ENCODE measurements around the gene MTOR.

MTOR gene

GRCh38 chr1:11157394-11157793, 105.0 kb downstream of the MTOR start:
- no peak overlapping the region for H3K4me3 ChIP-seq (ENCODE audit: low read length)
- DNase-seq (ENCODE audit: low read depth), result no peak
- TF ChIP-seq CTCF (conservative IDR thresholded peaks at IDR 0.05; ENCODE audit: low read length), result no peak

GRCh38 chr1:11156963-11157362, 105.4 kb downstream of the MTOR start:
- TF ChIP-seq CTCF (conservative IDR thresholded peaks at IDR 0.05; ENCODE audit: low read length), result no peak
- DNase-seq (ENCODE audit: low read depth), result no peak
- no peak overlapping the region for H3K4me3 ChIP-seq (ENCODE audit: low read length)

DNA sequence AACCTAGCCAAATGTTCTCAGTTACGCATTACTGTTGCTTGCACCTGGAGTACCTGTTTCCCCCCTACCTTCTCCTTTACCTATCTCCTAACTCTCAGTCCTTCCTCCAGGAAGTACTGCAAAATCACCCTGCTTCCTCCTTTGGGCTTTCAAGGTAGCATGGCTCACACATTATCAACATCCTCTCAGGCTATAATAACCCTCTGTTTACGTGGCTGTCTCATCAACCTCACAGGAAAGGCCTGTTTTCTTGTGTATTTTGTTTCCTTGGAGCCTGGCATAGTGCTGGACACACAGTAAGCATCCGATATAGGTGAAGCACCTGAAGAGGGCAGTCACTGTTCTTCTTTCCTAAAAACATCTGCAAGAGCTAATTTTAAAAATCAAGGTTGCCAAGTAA, 105.9 kb downstream of the MTOR start:
- no peak for TF ChIP-seq CTCF (conservative IDR thresholded peaks at IDR 0.05; ENCODE audit: low read length)
- H3K4me3 ChIP-seq (ENCODE audit: low read length), result no peak overlapping the region
- no peak for DNase-seq (ENCODE audit: low read depth)

DNA sequence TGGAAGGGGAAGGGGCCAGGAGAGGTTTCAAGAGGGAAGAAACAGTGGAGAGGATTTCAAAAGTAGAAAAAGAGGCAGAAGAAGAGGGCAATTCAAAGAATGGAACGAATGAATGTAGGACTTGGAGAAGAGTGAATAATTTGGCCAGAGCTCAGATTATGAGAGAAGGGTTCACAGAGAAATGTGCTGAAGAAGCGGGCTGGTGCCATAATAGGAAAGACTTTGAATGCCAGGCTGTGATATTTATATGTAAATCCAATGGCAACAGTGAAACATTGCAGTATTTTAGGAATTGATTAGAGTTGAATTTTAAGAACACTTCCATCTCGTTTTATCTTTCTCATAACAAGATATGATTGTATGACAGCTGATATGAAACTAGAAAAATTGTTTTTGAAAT, 109.2 kb downstream of the MTOR start:
- TF ChIP-seq CTCF (conservative IDR thresholded peaks at IDR 0.05; ENCODE audit: low read length), result no peak
- no peak for DNase-seq (ENCODE audit: low read depth)
- H3K4me3 ChIP-seq (ENCODE audit: low read length), result no peak overlapping the region

DNA sequence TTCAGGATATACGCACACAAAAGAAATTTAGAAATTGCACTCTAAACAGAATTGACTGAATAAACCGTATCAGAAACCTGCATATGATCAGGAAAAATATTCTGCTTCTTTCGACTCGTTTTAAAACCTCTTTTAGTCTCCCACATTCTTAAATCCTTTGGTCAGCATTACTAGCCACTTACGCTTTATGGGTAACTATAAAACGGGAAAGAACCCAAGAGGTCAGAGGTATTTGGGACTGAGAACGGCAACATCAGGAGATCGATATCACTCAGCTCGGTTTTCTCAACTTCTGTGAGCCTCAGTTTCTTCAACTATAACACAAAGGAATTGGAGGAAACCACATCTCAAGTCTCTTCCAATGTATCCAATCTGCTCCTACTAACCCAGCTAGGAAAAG, 109.6 kb downstream of the MTOR start:
- no peak overlapping the region for H3K4me3 ChIP-seq (ENCODE audit: low read length)
- TF ChIP-seq CTCF (conservative IDR thresholded peaks at IDR 0.05; ENCODE audit: low read length), result no peak
- no peak for DNase-seq (ENCODE audit: low read depth)

DNA sequence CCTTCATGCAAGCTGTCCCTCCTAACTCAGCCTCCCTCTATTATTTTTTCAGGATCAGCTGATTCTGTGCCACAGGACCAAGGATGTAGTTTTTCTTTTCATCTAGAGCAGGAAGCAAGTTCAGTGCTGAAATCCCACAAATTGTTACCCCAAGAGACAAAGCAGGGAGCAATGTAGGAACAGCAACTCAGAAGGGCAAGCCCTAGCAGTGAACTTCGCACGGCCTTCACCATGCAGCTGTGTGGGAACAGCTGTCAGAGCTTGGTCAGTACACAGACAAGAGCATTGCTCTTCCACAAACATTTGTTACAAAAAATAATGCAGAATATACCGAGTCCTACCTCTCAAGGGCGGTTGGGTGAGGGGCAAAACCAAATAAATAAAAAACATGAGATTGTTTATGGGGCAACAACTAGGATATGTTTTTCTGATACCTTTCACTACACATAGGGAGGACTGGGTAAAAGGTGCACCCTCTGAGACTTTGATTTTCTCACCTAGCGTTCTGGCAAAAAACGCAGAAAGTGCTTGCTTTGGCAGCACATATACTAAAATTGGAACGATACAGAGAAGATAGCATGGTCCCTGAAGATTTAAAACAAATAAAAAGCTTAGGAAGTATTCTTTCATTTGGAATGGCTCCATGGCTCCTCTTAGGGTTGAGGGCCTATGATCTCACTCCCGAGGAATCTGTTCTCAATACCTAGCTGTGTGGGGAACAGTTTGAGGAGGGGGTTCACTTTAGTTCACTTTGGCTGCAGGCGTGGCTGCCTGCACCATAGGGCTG, 110.3 kb downstream of the MTOR start:
- no peak for DNase-seq (ENCODE audit: low read depth)
- TF ChIP-seq CTCF (conservative IDR thresholded peaks at IDR 0.05; ENCODE audit: low read length), result no peak

DNA sequence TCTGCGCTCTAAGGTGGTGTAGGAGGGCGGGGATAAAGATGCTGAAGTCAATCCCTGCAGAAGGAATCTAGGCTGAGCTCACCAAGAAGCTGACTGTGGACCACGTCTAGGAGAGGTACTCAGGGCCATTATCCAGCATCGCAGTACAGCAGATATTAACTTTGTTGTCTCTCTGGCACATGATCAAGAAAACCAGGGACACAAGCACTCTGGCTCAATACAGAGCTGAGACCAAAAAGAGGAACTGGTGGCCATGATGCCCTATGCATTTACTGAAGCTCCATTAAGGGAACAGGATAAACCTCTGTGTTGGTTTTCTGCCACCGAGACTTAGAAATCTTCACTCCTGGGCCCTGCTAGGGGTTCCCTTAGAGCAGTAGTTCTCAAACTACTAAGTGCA, 111.2 kb downstream of the MTOR start:
- H3K4me3 ChIP-seq (ENCODE audit: low read length), result no peak overlapping the region
- TF ChIP-seq CTCF (conservative IDR thresholded peaks at IDR 0.05; ENCODE audit: low read length), result no peak
- DNase-seq (ENCODE audit: low read depth), result no peak

More for the DNA sequence above, 110.3 kb downstream of the MTOR start:
- H3K4me3 ChIP-seq (ENCODE audit: low read length), result no peak overlapping the region
